Activated naive CD4-positive, alpha-beta T cell treated with anti-CD3 and anti-CD28 coated beads, Interleukin-2, amount 50 U/mL, for 16 hours (primary cell): ENCODE results near the gene FREM3.
"Not testable (repeated sequence)": the region's sequence is repeated elsewhere in the genome, so short reads cannot be mapped to it uniquely, and the experiment has no call there.

ENCODE experiments used
- DNase-seq: peaks from one replicate; pipeline ENCODE4 v3.0.0-alpha.2; 2020

Gene FREM3

DNA sequence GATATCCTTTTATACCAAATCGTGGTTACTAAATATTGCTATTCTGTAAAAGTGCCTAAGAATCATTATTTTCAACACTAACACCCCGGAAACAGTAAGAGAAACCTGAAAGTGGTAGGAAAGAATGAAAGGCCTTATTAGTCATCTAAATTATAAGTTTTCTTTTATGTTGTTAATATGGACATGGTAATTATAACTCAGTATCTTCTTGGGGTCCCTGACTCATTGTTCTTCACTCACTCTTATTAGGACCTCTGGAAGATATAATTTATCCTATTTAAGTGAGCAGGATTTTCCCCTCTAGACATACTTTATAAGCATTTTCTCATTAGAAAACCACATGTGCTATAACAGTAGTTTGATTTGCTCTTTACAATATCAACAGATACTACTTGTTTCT, 136.0 kb downstream of the FREM3 start:
- no peak for DNase-seq

DNA sequence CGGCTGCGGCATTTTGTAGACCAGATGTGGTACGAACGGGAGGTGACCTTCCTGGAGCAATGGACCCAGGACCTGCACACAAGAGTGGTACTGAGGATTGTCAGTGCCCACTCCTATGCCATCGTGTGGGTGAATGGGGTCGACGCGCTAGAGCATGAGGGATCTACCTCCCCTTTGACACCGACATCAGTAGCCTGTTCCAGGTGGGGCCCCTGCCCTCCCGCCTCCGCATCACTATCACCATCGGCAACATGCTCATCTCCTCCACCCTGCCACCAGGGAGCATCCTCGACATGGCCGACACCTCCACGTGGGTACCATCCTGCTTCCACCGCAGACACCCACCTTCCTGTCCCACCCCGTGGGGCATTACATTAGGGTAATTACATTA, 140.7 kb downstream of the FREM3 start:
- DNase-seq, result no peak

DNA sequence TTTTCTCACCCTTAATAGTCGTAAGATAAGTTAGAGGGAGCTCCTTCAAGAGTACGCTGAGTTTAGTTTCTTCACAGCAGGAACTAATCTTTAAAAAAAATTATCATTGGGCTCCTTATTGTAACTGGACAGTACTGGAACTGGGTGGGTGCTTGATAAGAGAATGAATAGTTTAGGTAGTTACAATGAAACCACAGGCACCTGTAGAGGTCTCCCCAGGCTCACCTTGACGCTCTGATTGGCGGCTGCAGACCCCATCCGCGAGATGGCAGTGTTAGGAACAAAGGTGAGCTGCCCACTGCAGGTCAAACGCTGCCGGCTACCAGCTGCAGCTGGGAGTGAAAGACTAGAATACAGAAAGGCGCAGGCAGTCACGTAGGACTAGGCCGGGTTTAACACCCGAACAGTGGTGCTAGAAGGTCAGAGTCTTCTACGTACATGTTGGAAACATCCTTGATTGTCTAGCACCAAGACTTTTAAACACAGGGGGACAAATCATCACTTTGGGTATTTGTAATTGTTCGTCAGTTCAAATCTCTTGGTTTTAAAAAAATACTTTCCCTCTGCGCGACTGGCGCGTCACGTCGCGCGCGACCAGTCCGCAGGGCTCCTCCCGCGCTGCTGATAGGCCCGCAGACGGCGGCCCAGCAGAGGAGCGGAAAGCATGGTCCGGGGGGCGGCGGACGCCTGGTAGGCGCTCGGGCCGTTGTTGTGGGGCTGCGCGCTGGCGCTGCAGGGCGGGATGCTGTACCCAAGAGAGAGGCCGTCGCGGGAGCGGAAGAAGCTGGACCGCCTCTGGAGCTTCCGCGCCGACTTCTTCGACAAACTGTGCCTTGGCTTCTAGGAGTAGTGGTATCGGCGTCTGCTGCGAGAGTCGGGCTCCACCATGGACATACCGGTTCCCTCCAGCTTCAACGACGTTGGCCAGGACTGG, 141.4 kb downstream of the FREM3 start:
- DNase-seq, result peak; percentile 64

DNA sequence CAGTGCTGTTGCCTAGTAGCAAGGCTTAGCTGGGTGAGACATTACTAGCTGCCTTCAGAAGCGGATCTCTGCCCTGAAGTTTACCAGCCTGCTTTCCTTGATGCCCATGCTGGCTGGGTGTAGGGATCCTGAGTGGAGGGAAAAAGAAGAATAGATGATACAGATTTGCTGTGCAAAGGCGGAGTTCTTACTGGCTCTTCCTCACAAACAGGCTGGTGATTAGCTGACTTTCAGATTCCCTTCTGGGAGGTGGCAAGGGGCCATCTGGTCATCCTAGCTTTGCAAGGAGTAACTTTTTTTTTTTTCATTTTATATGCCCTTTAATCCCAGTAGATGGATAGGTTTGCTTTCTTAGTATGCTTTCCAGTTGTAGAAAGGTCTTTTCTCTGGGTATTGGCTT, 142.2 kb downstream of the FREM3 start:
- no peak for DNase-seq

DNA sequence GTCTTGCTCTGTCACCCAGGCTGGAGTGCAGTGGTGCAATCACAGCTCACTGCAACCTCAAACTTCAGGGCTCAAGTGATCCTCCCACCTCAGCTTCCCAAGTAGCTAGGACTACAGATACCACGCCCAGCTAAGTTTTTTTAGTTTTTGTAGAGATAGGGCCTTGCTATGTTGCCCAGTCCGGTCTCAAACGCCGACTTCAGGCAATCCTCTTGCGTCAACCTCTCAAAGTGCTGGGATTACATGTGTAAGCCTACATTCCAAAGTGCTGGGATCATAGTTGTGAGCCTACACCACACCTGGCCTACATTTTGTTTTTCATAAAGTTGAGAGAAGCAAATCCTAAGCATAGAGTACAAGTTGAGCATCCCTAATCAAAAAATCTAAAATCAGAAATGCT, 144.8 kb downstream of the FREM3 start:
- no peak for DNase-seq

DNA sequence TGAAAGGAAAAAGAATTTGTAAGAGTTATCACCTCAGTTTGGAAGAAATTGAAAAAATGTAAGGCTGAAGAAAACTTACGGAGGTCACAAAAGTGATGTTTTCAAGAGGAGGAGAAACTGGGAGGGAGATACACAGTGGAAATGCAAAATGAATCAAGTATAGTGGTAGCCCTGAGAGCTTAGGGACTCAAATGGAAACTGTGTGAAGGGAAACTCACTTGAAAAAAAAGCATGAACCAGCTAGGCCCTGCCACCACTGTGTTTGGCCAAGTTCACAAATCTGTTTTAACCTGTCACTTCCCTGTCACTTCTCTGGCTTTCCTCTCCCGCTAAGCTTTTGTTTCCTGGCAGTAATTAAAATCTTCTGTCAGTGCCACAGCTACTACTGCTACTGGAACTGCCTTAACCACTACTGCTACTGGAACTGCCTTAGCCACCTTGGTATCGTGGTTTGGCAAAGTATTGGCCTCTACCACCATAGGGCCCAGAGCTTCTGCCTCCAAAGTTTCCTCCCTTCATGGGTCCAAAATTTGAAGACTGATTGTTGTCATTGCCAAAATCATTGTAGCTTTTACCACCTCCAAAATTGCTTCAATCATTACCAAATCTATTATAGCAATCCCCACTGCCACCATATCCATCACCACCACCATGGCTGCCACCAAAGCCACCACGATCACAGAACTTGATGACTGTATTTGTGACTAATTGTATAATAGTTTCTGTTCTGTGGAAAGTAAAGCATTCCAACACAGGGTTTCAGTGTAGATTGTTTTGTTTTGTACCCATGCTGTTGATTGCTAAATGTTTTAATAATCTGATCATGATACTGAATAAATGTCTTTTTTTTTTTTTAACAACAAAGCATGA, 145.5 kb downstream of the FREM3 start:
- no peak for DNase-seq

DNA sequence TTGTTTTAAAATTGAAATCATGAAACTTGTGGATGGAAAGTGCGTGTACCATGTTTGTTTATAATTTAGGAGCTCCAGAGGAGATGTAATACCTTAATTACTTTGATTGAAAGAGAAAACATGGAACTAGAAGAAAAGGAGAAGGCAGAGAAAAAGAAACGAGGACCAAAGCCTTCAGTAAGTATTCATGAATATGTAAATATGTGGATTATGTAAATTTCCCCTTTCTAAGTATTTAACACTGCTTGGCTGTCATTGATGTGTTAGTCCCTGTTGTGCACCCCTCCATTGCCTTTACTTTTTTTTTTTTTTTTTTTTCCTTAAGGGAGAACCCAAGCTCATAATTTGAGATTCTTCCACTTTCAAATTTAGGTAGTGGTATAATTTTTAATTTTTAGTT, 150.5 kb downstream of the FREM3 start:
- no peak for DNase-seq

DNA sequence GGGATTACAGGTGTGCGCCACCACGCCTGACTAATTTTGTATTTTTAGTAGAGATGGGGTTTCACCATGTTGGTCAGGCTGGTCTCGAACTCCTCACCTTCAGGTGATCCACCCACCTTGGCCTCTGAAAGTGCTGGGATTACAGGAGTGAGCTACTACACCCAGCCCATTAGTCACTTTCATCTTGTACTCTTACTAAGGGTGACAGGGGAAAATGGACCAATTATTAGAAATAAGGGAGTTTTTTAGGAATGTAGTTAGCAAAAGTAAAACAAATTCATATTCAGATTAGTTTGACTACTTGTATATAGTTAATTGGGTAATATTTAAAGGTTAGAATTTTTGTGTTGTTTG, 160.8 kb downstream of the FREM3 start:
- DNase-seq, result no peak

DNA sequence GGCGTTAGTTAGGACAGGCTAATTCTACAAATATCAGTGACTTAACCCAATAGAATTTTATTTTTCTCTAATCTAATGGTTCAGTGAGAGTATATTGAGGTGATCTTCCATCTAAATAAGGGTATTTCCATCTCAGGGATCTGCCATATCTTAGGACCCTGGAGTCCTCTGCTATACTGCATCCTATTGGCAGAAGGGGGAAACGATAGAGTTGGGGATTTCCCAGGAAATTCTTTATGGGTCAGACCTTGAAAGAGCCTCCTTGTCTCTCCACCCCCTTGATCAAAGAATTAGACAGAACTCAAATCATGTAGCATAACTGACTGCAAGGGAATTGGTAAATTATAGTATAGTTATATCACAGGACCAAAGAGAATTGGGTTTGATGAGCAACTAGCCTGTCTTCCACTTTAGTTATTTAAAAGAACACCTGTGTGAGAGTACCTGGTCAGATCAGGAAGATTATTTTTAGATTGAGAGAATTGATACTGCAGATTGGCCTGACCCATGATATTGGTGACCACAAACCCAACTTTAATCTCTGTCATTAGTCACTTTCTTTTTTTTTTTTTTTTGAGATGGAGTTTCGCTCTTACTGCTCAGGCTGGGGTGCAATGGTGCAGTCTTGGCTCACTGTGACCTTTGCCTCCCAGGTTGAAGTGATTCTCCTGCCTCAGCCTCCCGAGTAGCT, 161.4 kb downstream of the FREM3 start:
- DNase-seq, result no peak

DNA sequence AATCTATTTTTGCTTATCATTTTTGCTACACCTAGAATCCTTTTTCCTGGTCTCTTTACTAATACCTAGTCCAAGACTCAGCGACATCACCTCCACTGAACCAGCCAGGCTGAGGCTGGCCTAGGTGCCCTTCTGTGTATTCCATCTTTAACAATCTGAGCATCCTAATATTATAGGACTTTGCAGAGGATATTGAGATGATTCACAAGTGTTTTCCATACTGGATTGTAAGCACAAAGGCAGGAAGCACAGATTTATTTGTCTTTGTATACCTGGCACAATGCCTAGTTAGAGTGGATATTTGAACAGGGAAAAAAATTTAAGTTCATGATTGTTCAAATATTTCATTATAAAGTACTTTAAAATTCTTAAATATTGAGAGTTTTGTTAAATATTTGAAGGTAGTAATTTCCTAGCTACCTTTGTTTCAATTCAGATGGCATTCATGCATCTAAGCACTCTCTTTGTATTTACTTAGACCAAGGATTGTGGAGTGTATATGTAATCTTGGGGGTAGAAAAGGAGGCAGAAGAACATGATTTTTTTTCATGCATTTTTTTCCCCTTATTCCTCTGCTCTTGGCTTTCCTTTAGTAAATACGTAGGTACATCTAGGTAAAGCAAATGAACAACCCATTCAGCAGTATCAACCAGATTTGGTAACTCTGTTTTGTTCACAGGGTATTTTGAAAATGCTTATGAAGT, 168.5 kb downstream of the FREM3 start:
- no peak for DNase-seq

DNA sequence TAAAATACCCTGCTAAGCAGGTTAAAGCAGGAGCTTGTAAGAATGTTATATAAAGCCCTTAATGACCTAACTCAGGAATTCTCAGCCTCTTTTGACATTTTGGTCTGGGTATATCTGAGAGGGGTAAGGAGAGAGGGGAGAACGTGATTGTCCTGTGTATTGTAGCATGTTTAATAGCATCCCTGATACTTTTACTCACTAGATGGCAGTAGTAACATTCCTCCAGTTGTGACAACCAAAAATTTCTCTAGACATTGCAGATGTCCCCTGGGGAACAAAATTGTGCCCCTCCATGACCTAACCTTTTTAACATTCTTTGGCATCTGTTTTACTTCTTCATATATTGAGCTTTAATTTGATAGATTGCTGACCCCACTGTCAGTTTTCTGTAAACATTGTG, 169.1 kb downstream of the FREM3 start:
- DNase-seq, result no peak

DNA sequence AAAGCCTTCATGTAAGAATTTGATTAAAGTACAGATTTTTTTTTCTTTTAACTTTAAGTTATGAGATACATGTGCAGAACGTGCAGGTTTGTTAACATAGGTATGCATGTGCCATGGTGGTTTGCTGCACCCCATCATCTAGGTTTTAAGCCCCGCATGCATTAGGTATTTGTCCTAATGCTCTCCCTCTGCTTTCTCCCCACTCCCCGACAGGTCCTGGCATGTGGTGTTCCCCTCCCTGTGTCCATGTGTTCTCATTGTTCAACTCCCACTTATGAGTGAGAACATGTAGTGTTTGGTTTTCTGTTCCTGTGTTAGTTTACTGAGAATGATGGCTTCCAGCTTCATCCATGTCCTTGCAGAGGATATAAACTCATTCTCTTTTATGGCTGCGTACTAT, 172.4 kb downstream of the FREM3 start:
- not testable (repeated sequence) for DNase-seq
